ENCODE data around the gene SGCD. TPM values are rescaled to one million over a fixed set of nuclear protein-coding genes. Genes with fewer than 3 reads are reported as not detected.

The SGCD gene
- total RNA-seq, 1 experiment from 2014 or later: not detected

GRCh38 chr5:156312897-156313694 is 13.9 kb upstream of the SGCD start:
- no peaks in the 10 kb centered on the region for H3K9me3 ChIP-seq (ENCODE audit: control insufficient read depth, insufficient read depth, low read depth, low read length)
- POLR2A ChIA-PET: no interaction called here
- no peak for DNase-seq (ENCODE audit: low read depth, low spot score)
- no peaks in the 10 kb centered on the region for H3K36me3 ChIP-seq (ENCODE audit: control insufficient read depth, insufficient read depth, low read length)
- CTCF ChIA-PET: no interaction called here
- H3K4me3 ChIP-seq (ENCODE audit: low read depth in 2 of 2, low read length in 2 of 2): no peak overlapping the region
- no peak for TF ChIP-seq TCF7L2 (IDR thresholded peaks at IDR 0.05; ENCODE audit: low read depth, low read length)
- no peak for TF ChIP-seq REST (IDR thresholded peaks at IDR 0.05; ENCODE audit: insufficient read depth in 1 of 2, low read depth in 2 of 2, low read length in 1 of 2)
- no peak for TF ChIP-seq CTCF (IDR thresholded peaks at IDR 0.05)
- no peak for TF ChIP-seq SIN3A (IDR thresholded peaks at IDR 0.05; ENCODE audit: borderline replicate concordance, insufficient read depth, low read depth, low read length)
- H3K4me1 ChIP-seq (ENCODE audit: control insufficient read depth, insufficient read depth, low read length): no peaks in the 10 kb centered on the region
- no peak overlapping the region for H3K27ac ChIP-seq (ENCODE audit: low read length)
- intact Hi-C loops (cut with micrococcal nuclease; ENCODE audit: unreplicated experiment) (no loop called here), in situ Hi-C loops (cut with HindIII; ENCODE audit: low pct_unique_long_range_greater_than_20kb, low sequenced_read_pairs) (no loop called here)
- no TSS peak for BruUV-seq (replicated peaks)
- no peak for ATAC-seq
- no peaks in the 10 kb centered on the region for H3K27me3 ChIP-seq (ENCODE audit: control insufficient read depth, insufficient read depth, low read length)

- in situ Hi-C loops (cut with HindIII; ENCODE audit: low pct_unique_long_range_greater_than_20kb, low sequenced_read_pairs): no loop called here
- BruUV-seq (replicated peaks): no TSS peak
- TF ChIP-seq TCF7L2 (IDR thresholded peaks at IDR 0.05; ENCODE audit: low read depth, low read length) (no peak), POLR2AphosphoS5 (IDR thresholded peaks at IDR 0.05; ENCODE audit: low read depth, low read length) (no peak), SIN3A (IDR thresholded peaks at IDR 0.05; ENCODE audit: borderline replicate concordance, insufficient read depth, low read depth, low read length) (no peak), REST (IDR thresholded peaks at IDR 0.05; ENCODE audit: insufficient read depth in 1 of 2, low read depth in 2 of 2, low read length in 1 of 2) (no peak), CTCF (IDR thresholded peaks at IDR 0.05) (no peak)
- CTCF ChIA-PET: no interaction called here
- ATAC-seq: no peak
- intact Hi-C loops (cut with micrococcal nuclease; ENCODE audit: unreplicated experiment): no loop called here
- H3K9me3 ChIP-seq (ENCODE audit: control insufficient read depth, insufficient read depth, low read depth, low read length): no peaks in the 10 kb centered on the region
- H3K27ac ChIP-seq (ENCODE audit: low read length): no peak overlapping the region
- H3K4me1 ChIP-seq (ENCODE audit: control insufficient read depth, insufficient read depth, low read length): no peaks in the 10 kb centered on the region
- no peak for DNase-seq (ENCODE audit: low read depth, low spot score)
- POLR2A ChIA-PET: no interaction called here
- no peaks in the 10 kb centered on the region for H3K36me3 ChIP-seq (ENCODE audit: control insufficient read depth, insufficient read depth, low read length)
- H3K4me3 ChIP-seq (ENCODE audit: low read depth in 2 of 2, low read length in 2 of 2): no peak overlapping the region
- no peaks in the 10 kb centered on the region for H3K27me3 ChIP-seq (ENCODE audit: control insufficient read depth, insufficient read depth, low read length)
Measured at GRCh38 chr5:156314416-156314815, 12.5 kb upstream of the SGCD start.

Measured in Panc1 (cell line).